HEK293T (cell line): ENCODE results near the gene BTBD9.

ENCODE experiments used
- ARNT ChIP-seq: fragments of 450-650 bp; IDR thresholded peaks from 2 replicates; pipeline ENCODE4 v1.6.1; 2017; ENCODE audit warnings: mild to moderate bottlenecking
- BHLHE40 ChIP-seq: fragments of 450-650 bp; IDR thresholded peaks from 2 replicates; pipeline ENCODE4 v1.6.1; 2016; ENCODE audit warnings: mild to moderate bottlenecking, moderate library complexity, borderline replicate concordance
- CTBP1 ChIP-seq: fragments of 450-650 bp; IDR thresholded peaks from 2 replicates; pipeline ENCODE4 v1.6.1; 2016; ENCODE audit warnings: borderline replicate concordance
- ELF4 ChIP-seq: fragments of 450-650 bp; IDR thresholded peaks from 2 replicates; pipeline ENCODE4 v1.6.1; 2017; ENCODE audit warnings: antibody characterized with exemption
- FOXA1 ChIP-seq: fragments of 450-650 bp; IDR thresholded peaks from 2 replicates; pipeline ENCODE4 v1.6.1; 2016; ENCODE audit warnings: mild to moderate bottlenecking
- FOXM1 ChIP-seq: fragments of 450-650 bp; IDR thresholded peaks from 2 replicates; pipeline ENCODE4 v1.6.1; 2017; ENCODE audit warnings: mild to moderate bottlenecking, borderline replicate concordance
- HDGF ChIP-seq: fragments of 450-650 bp; IDR thresholded peaks from 2 replicates; pipeline ENCODE4 v1.6.1; 2017; ENCODE audit warnings: antibody characterized with exemption, borderline replicate concordance
- L3MBTL2 ChIP-seq: fragments of 450-650 bp; conservative IDR thresholded peaks from 2 replicates; pipeline ENCODE4 v1.6.1; 2016; ENCODE audit warnings: mild to moderate bottlenecking
- LEF1 ChIP-seq: fragments of 450-650 bp; IDR thresholded peaks from 2 replicates; pipeline ENCODE4 v1.6.1; 2017; ENCODE audit warnings: mild to moderate bottlenecking, borderline replicate concordance
- NFRKB ChIP-seq: fragments of 450-650 bp; IDR thresholded peaks from 2 replicates; pipeline ENCODE4 v1.6.1; 2016; ENCODE audit warnings: mild to moderate bottlenecking, moderate library complexity
- SP1 ChIP-seq: fragments of 450-650 bp; IDR thresholded peaks from 2 replicates; pipeline ENCODE4 v1.6.1; 2017
- SUZ12 ChIP-seq: fragments of 450-650 bp; IDR thresholded peaks from 2 replicates; pipeline ENCODE4 v1.6.1; 2016; ENCODE audit warnings: mild to moderate bottlenecking
- TARDBP ChIP-seq: fragments of 450-650 bp; IDR thresholded peaks from 2 replicates; pipeline ENCODE4 v1.6.1; 2016
- ZNF384 ChIP-seq: fragments of 450-650 bp; IDR thresholded peaks from 2 replicates; pipeline ENCODE4 v1.6.1; 2016

DNA sequence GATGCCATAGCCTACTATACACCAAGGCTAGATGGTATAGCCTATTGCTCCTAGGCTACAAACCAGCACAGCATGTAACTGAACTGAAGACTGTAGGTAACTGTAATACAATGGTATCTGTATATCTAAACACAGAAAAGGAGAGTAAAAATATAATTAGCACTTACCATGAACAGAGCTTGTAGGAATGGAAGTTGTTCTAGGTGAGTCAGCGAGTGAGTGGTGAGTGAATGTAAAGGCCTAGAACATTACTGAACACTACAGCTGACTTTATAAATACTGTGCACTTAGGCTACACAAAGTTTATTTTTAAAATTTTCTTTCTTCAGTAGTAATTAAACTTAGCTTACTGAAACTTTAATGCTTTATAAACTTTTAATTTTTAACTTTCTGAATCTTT lies 129.5 kb downstream of the BTBD9 start:
- TF ChIP-seq SP1 = no peak
- TF ChIP-seq ARNT = no peak
- TF ChIP-seq CTBP1 = no peak
- no peak for TF ChIP-seq BHLHE40
- TF ChIP-seq LEF1 = no peak
- TF ChIP-seq TARDBP = no peak
- TF ChIP-seq FOXM1 = no peak
- TF ChIP-seq HDGF = no peak
- no peak for TF ChIP-seq SUZ12
- TF ChIP-seq ELF4 = no peak
- no peak for TF ChIP-seq ZNF384
- no peak for TF ChIP-seq L3MBTL2
- TF ChIP-seq FOXA1 = no peak
- TF ChIP-seq NFRKB = no peak
